K562 (cell line): Measurements from ENCODE around the gene NUDCD3. TPM values are rescaled to one million over a fixed set of nuclear protein-coding genes. Genes with fewer than 3 reads are reported as not detected.

ENCODE experiments used
- ASH1L ChIP-seq: fragments of 450-650 bp; IDR thresholded peaks from 2 replicates; pipeline ENCODE4 v1.6.1; 2018; ENCODE audit warnings: borderline replicate concordance, mild to moderate bottlenecking, low read depth; ENCODE audit not compliant: partially characterized antibody
- CCNT2 ChIP-seq: IDR thresholded peaks from 2 replicates; pipeline ENCODE4 v1.6.1; 2011; ENCODE audit warnings: borderline replicate concordance, low read depth, mild to moderate bottlenecking, moderate library complexity, mixed read lengths, low read length; ENCODE audit not compliant: insufficient read length; ENCODE audit errors: extremely low read depth
- COPS2 ChIP-seq: fragments of 450-650 bp; conservative IDR thresholded peaks from 2 replicates; pipeline ENCODE4 v1.6.1; 2016; ENCODE audit warnings: mild to moderate bottlenecking, moderate library complexity
- E2F8 ChIP-seq: fragments of 450-650 bp; IDR thresholded peaks from 2 replicates; pipeline ENCODE4 v1.7.1; 2018; ENCODE audit warnings: mild to moderate bottlenecking, low read depth; ENCODE audit not compliant: partially characterized antibody
- ELK3 ChIP-seq: fragments of 450-650 bp; formaldehyde crosslinking; IDR thresholded peaks from 2 replicates; pipeline ENCODE4 v1.4.0; 2020; ENCODE audit warnings: mild to moderate bottlenecking
- ETV5 ChIP-seq: sonication (generic); formaldehyde crosslinking; IDR thresholded peaks from 2 replicates; pipeline ENCODE4 v1.4.0; 2020; ENCODE audit warnings: low read depth, mild to moderate bottlenecking, missing genetic modification reagents
- JUND ChIP-seq, 2 experiments: IDR thresholded peaks; 2 replicates in 1 of 2; 3 replicates in 1 of 2; pipeline ENCODE4 v1.6.1; 2011; ENCODE audit warnings: borderline replicate concordance in 2 of 2, low read depth in 2 of 2, low read length in 2 of 2, improper control_type of control experiment in 1 of 2, missing biosample characterization in 1 of 2, missing genetic modification characterization in 1 of 2, missing genetic modification reagents in 1 of 2
- KDM4B ChIP-seq, 2 experiments: fragments of 450-650 bp in 1 of 2; sonication (generic) in 1 of 2; IDR thresholded peaks; 2 replicates each; pipeline ENCODE4 v1.6.1; 2016 to 2017; ENCODE audit warnings: borderline replicate concordance in 2 of 2, antibody characterized with exemption in 1 of 2, low read depth in 1 of 2, mild to moderate bottlenecking in 1 of 2
- L3MBTL2 ChIP-seq: fragments of 450-650 bp; IDR thresholded peaks from 2 replicates; pipeline ENCODE4 v1.6.1; 2016; ENCODE audit warnings: mild to moderate bottlenecking, moderate library complexity
- NFIC ChIP-seq: fragments of 450-650 bp; IDR thresholded peaks from 2 replicates; pipeline ENCODE4 v1.6.1; 2017; ENCODE audit warnings: mild to moderate bottlenecking, inconsistent platforms
- NFYB ChIP-seq: IDR thresholded peaks from 2 replicates; pipeline ENCODE4 v1.6.1; 2011; ENCODE audit warnings: mild to moderate bottlenecking, moderate library complexity; ENCODE audit not compliant: insufficient read length; ENCODE audit errors: extremely low read depth
- PHB2 ChIP-seq: fragments of 450-650 bp; IDR thresholded peaks from 2 replicates; pipeline ENCODE4 v1.6.1; 2017; ENCODE audit warnings: low read depth
- THRA ChIP-seq: fragments of 450-650 bp; IDR thresholded peaks from 2 replicates; pipeline ENCODE4 v1.6.1; 2017; ENCODE audit warnings: mild to moderate bottlenecking, moderate library complexity
- VEZF1 ChIP-seq: fragments of 200-800 bp; sonication (Bioruptor generic); IDR thresholded peaks from 2 replicates; pipeline ENCODE4 v1.6.1; 2017; ENCODE audit warnings: missing genetic modification characterization, missing compliant biosample characterization
- XRCC4 ChIP-seq: IDR thresholded peaks from one replicate; pipeline ENCODE4 v1.6.1; 2011; ENCODE audit not compliant: insufficient read depth, insufficient read length; ENCODE audit errors: extremely low read depth
- ZBTB12 ChIP-seq: fragments of 250-450 bp; sonication (Bioruptor Pico); IDR thresholded peaks from 2 replicates; pipeline ENCODE4 v1.4.0; 2020
- ZNF134 ChIP-seq: fragments of 250-450 bp; sonication (Bioruptor Pico); conservative IDR thresholded peaks from 2 replicates; pipeline ENCODE4 v1.4.0; 2020
- ZNF785 ChIP-seq: fragments of 250-450 bp; sonication (Bioruptor Pico); IDR thresholded peaks from 2 replicates; pipeline ENCODE4 v1.4.0; 2020; ENCODE audit warnings: mild to moderate bottlenecking
- ZSCAN29 ChIP-seq: fragments of 450-650 bp; IDR thresholded peaks from 2 replicates; pipeline ENCODE4 v1.6.1; 2017
- polyA plus RNA-seq, 8 experiments: library from polyadenylated mRNA; depleted of rRNA in 4 of 8; stranded (reverse) in 5 of 8; unstranded in 3 of 8; fragments of >200 nt; fragmentation: Nextera tagmentation in 2 of 8; fragmentation: Illumina TruSeq in 1 of 8; extraction: Ambion mirVana in 2 of 8; extraction: Trizol in 1 of 8; gene quantifications; 2 replicates each; pipeline versions ENCODE4 v1.2.1 to v1.2.3, GENCODE V29; 2011 to 2014; ENCODE audit warnings: inconsistent platforms in 1 of 8, missing spikeins in 1 of 8
- total RNA-seq, 7 experiments: library from RNA; depleted of rRNA in 6 of 7; stranded (reverse); fragments of >200 nt in 6 of 7; fragmentation: Illumina TruSeq in 2 of 7; extraction: Trizol in 2 of 7; gene quantifications; 2 replicates each; pipeline versions ENCODE4 v1.2.1 to v1.2.3, GENCODE V29; 2011 to 2021; ENCODE audit warnings: low replicate concordance in 1 of 7

The NUDCD3 gene
- total and polyA plus RNA-seq, 9 of the 15 experiments (the other 6 are each of a cell fraction or from before 2014, with no cell fraction given): 24.8 to 64.2 (median 42.6) TPM

GRCh38 chr7:44490351-44491200 is at the start of gene NUDCD3 (continued):
- TF ChIP-seq NFIC (peak; percentile 74), L3MBTL2 (peak; percentile 77), ZSCAN29 (no peak), KDM4B (IDR thresholded peaks at IDR 0.05; ENCODE audit: borderline replicate concordance in 2 of 2, low read depth in 1 of 2) (peak in 1 of 2 experiments; percentile 88; a peak in 1 of 4 replicates), CCNT2 (peak; percentile 60), ZNF134 (CRISPR knock-in tag) (peak; percentile 45; the same call in 1 of the 2 replicates), ZNF785 (no peak), COPS2 (no peak), JUND (IDR thresholded peaks at IDR 0.05; ENCODE audit: borderline replicate concordance, low read depth, low read length) (no peak), JUND (tag; IDR thresholded peaks at IDR 0.05; ENCODE audit: borderline replicate concordance, low read depth, low read length) (peak; percentile 35; the same call in 1 of the 3 replicates), PHB2 (no peak), XRCC4 (no peak), ZBTB12 (CRISPR knock-in tag) (no peak), ASH1L (peak; percentile 67), NFYB (no peak), ELK3 (CRISPR knock-in tag) (no peak), THRA (no peak), VEZF1 (CRISPR knock-in tag) (peak; percentile 70), E2F8 (peak; percentile 98), ETV5 (CRISPR knock-in tag) (peak; percentile 94)
